ENCODE measurements around the gene SMG1. TPM values are rescaled to one million over a fixed set of nuclear protein-coding genes. Genes with fewer than 3 reads are reported as not detected.
A peak's percentile ranks its signal among the peaks of the same experiment; 100 is the strongest.

SMG1 gene
- total and polyA plus RNA-seq, 2 of the 13 experiments (the other 11 are each of a cell fraction or from before 2014, with no cell fraction given), result 48.7 to 53.7 TPM

GRCh38 chr16:18936727-18937340, 10.6 kb upstream of the SMG1 start (continued):
- no peak for TF ChIP-seq PATZ1 (CRISPR knock-in tag; IDR thresholded peaks at IDR 0.05)
- peak; percentile 61 for TF ChIP-seq MNT (IDR thresholded peaks at IDR 0.05)
- TF ChIP-seq TOE1 (CRISPR knock-in tag; IDR thresholded peaks at IDR 0.05), result peak; percentile 61; the same call in 1 of the 2 replicates
- peak; percentile 85; the same call in 1 of the 2 replicates for TF ChIP-seq KDM4B (CRISPR knock-in tag; IDR thresholded peaks at IDR 0.05)
- 0 out of 2 replicates have a peak, but pooled peaks have one; percentile 2 for TF ChIP-seq EEA1 (CRISPR knock-in tag; IDR thresholded peaks at IDR 0.05; ENCODE audit: borderline replicate concordance)
- no peak for TF ChIP-seq ZMAT3 (CRISPR knock-in tag; conservative IDR thresholded peaks at IDR 0.05)
- TF ChIP-seq, protein P1, sequence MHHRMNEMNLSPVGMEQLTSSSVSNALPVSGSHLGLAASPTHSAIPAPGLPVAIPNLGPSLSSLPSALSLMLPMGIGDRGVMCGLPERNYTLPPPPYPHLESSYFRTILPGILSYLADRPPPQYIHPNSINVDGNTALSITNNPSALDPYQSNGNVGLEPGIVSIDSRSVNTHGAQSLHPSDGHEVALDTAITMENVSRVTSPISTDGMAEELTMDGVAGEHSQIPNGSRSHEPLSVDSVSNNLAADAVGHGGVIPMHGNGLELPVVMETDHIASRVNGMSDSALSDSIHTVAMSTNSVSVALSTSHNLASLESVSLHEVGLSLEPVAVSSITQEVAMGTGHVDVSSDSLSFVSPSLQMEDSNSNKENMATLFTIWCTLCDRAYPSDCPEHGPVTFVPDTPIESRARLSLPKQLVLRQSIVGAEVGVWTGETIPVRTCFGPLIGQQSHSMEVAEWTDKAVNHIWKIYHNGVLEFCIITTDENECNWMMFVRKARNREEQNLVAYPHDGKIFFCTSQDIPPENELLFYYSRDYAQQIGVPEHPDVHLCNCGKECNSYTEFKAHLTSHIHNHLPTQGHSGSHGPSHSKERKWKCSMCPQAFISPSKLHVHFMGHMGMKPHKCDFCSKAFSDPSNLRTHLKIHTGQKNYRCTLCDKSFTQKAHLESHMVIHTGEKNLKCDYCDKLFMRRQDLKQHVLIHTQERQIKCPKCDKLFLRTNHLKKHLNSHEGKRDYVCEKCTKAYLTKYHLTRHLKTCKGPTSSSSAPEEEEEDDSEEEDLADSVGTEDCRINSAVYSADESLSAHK (CRISPR knock-in tag; IDR thresholded peaks at IDR 0.05; ENCODE audit: borderline replicate concordance), result no peak
- TF ChIP-seq, protein P2, sequence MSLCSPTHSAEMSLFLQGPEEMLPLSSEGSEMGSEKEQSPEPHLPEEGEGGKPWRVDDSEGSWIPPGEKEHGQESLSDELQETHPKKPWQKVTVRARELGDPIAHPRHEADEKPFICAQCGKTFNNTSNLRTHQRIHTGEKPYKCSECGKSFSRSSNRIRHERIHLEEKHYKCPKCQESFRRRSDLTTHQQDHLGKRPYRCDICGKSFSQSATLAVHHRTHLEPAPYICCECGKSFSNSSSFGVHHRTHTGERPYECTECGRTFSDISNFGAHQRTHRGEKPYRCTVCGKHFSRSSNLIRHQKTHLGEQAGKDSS (CRISPR knock-in tag; IDR thresholded peaks at IDR 0.05; ENCODE audit: borderline replicate concordance, low read depth), result no peak
- TF ChIP-seq ZNF180 (CRISPR knock-in tag; IDR thresholded peaks at IDR 0.05; ENCODE audit: borderline replicate concordance, low read depth), result no peak
- TF ChIP-seq ZNF20 (CRISPR knock-in tag; IDR thresholded peaks at IDR 0.05), result no peak
- TF ChIP-seq MYNN (CRISPR knock-in tag; IDR thresholded peaks at IDR 0.05; ENCODE audit: low read depth), result no peak
- peak; percentile 36; the same call in 1 of the 2 replicates for TF ChIP-seq ZNF772 (CRISPR knock-in tag; IDR thresholded peaks at IDR 0.05)
- TF ChIP-seq ZNF337 (CRISPR knock-in tag; IDR thresholded peaks at IDR 0.05; ENCODE audit: borderline replicate concordance, low read depth), result no peak
- TF ChIP-seq, protein P3, sequence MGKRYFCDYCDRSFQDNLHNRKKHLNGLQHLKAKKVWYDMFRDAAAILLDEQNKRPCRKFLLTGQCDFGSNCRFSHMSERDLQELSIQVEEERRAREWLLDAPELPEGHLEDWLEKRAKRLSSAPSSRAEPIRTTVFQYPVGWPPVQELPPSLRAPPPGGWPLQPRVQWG (CRISPR knock-in tag; IDR thresholded peaks at IDR 0.05; ENCODE audit: borderline replicate concordance, low read depth), result no peak
- TF ChIP-seq ZNF207 (IDR thresholded peaks at IDR 0.05; ENCODE audit: borderline replicate concordance), result no peak
- peak; percentile 21; the same call in 1 of the 2 replicates for TF ChIP-seq CTCF (CRISPR knock-in tag; IDR thresholded peaks at IDR 0.05)
- no peak for TF ChIP-seq PHB2 (IDR thresholded peaks at IDR 0.05; ENCODE audit: partially characterized antibody)
- no peak for TF ChIP-seq ZNF782 (CRISPR knock-in tag; IDR thresholded peaks at IDR 0.05; ENCODE audit: borderline replicate concordance)
- peak; percentile 64 to 74 for TF ChIP-seq NR2F1 (CRISPR knock-in tag; IDR thresholded peaks at IDR 0.05)
- TF ChIP-seq ZNF317 (CRISPR knock-in tag; IDR thresholded peaks at IDR 0.05), result no peak
- TF ChIP-seq RFX1 (IDR thresholded peaks at IDR 0.05), result no peak
